Loucy (cell line): ENCODE results near the gene GTF3C4.

Experiments
- H2AFZ ChIP-seq: fragments of 200-600 bp; sonication (generic); 2 replicates; pipeline ENCODE4 v1.6.0; 2016; ENCODE audit warnings: antibody characterized with exemption, mild to moderate bottlenecking, low read length, moderate library complexity
- H3F3A ChIP-seq: fragments of 200-600 bp; 2 replicates; pipeline ENCODE4 v1.6.0; 2016; ENCODE audit warnings: antibody characterized with exemption, low read depth, mild to moderate bottlenecking
- H3K27me3 ChIP-seq: fragments of 200-600 bp; sonication (generic); 2 replicates; pipeline ENCODE4 v1.6.1; 2014; ENCODE audit warnings: low read length, mild to moderate bottlenecking; ENCODE audit not compliant: insufficient read depth, poor library complexity, severe bottlenecking
- H3K36me3 ChIP-seq: fragments of 200-600 bp; sonication (generic); 2 replicates; pipeline ENCODE4 v1.6.1; 2016; ENCODE audit warnings: low read length; ENCODE audit not compliant: insufficient read depth
- H3K4me1 ChIP-seq: fragments of 200-600 bp; sonication (generic); 2 replicates; pipeline ENCODE4 v1.5.1; 2014; ENCODE audit warnings: low read length, mild to moderate bottlenecking; ENCODE audit not compliant: insufficient read depth, poor library complexity, severe bottlenecking
- H3K4me2 ChIP-seq: fragments of 200-600 bp; sonication (generic); 2 replicates; pipeline ENCODE4 v1.6.0; 2014; ENCODE audit warnings: antibody characterized with exemption, low read length, low read depth, mild to moderate bottlenecking; ENCODE audit not compliant: poor library complexity, severe bottlenecking
- H3K4me3 ChIP-seq: fragments of 200-600 bp; sonication (generic); 2 replicates; pipeline ENCODE4 v1.5.1; 2014; ENCODE audit warnings: low read length, mild to moderate bottlenecking, mixed read lengths; ENCODE audit not compliant: poor library complexity, severe bottlenecking
- H3K79me2 ChIP-seq: fragments of 200-600 bp; sonication (generic); 2 replicates; pipeline ENCODE4 v1.6.1; 2014; ENCODE audit warnings: low read length; ENCODE audit not compliant: insufficient read depth
- H3K9ac ChIP-seq: fragments of 200-600 bp; sonication (generic); 2 replicates; pipeline ENCODE4 v1.6.0; 2014; ENCODE audit warnings: mild to moderate bottlenecking, low read depth, low read length, moderate library complexity; ENCODE audit not compliant: poor library complexity, severe bottlenecking
- H3K9me2 ChIP-seq: fragments of 200-600 bp; sonication (generic); replicated peaks from 2 replicates; pipeline ENCODE4 v1.6.1; 2016; ENCODE audit warnings: low read depth, low read length, mixed read lengths
- H3K9me3 ChIP-seq: fragments of 200-600 bp; sonication (generic); 2 replicates; pipeline ENCODE4 v1.6.1; 2014; ENCODE audit warnings: mild to moderate bottlenecking, antibody characterized with exemption, low read length, low read depth; ENCODE audit not compliant: insufficient read depth
- H4K20me1 ChIP-seq: fragments of 200-600 bp; sonication (generic); 2 replicates; pipeline ENCODE4 v1.6.0; 2014; ENCODE audit warnings: antibody characterized with exemption, low read length, mild to moderate bottlenecking; ENCODE audit not compliant: insufficient read depth, poor library complexity, severe bottlenecking
- CTCF ChIP-seq: fragments of 200-600 bp; sonication (generic); conservative IDR thresholded peaks from 2 replicates; pipeline ENCODE4 v1.5.1; 2014; ENCODE audit warnings: mild to moderate bottlenecking, antibody characterized with exemption, low read length
- EZH2phosphoT487 ChIP-seq: fragments of 200-600 bp; IDR thresholded peaks from 2 replicates; pipeline ENCODE4 v1.6.1; 2018; ENCODE audit warnings: antibody characterized with exemption, mild to moderate bottlenecking, moderate library complexity, borderline replicate concordance

Gene GTF3C4

GRCh38 chr9:132722564-132723065 is 52.4 kb downstream of the GTF3C4 start:
- peaks cover 6% of the 10 kb centered on the region for H3K4me1 ChIP-seq
- H3K9me2 ChIP-seq, result no peaks in the 10 kb centered on the region
- peaks cover 13% of the 10 kb centered on the region for H3K27me3 ChIP-seq
- H3K4me3 ChIP-seq, result no peak overlapping the region
- no peak overlapping the region for H2AFZ ChIP-seq
- H3K36me3 ChIP-seq, result no peaks in the 10 kb centered on the region
- H3K9me3 ChIP-seq, result no peaks in the 10 kb centered on the region
- no peak overlapping the region for H3K4me2 ChIP-seq
- no peaks in the 10 kb centered on the region for H4K20me1 ChIP-seq
- no peak for TF ChIP-seq CTCF
- TF ChIP-seq EZH2phosphoT487, result no peak
- H3K79me2 ChIP-seq, result no peaks in the 10 kb centered on the region
- no peaks in the 10 kb centered on the region for H3F3A ChIP-seq
- H3K9ac ChIP-seq, result no peak overlapping the region

GRCh38 chr9:132723809-132724208 is 53.5 kb downstream of the GTF3C4 start:
- no peak overlapping the region for H3K9ac ChIP-seq
- TF ChIP-seq EZH2phosphoT487 (no peak), CTCF (no peak)
- peaks cover 13% of the 10 kb centered on the region for H3K27me3 ChIP-seq
- no peaks in the 10 kb centered on the region for H3K79me2 ChIP-seq
- H3K4me3 ChIP-seq, result no peak overlapping the region
- no peaks in the 10 kb centered on the region for H3F3A ChIP-seq
- H4K20me1 ChIP-seq, result no peaks in the 10 kb centered on the region
- no peak overlapping the region for H2AFZ ChIP-seq
- H3K9me2 ChIP-seq, result no peaks in the 10 kb centered on the region
- no peaks in the 10 kb centered on the region for H3K36me3 ChIP-seq
- H3K9me3 ChIP-seq, result no peaks in the 10 kb centered on the region
- no peaks in the 10 kb centered on the region for H3K4me1 ChIP-seq
- H3K4me2 ChIP-seq, result no peak overlapping the region

GRCh38 chr9:132725306-132725705 is 55.0 kb downstream of the GTF3C4 start:
- Histone ChIP-seq H3K4me1 (no peaks in the 10 kb centered on the region), H2AFZ (no peak overlapping the region), H3K4me3 (no peak overlapping the region), H3K36me3 (no peaks in the 10 kb centered on the region), H3K9ac (no peak overlapping the region), H3K4me2 (no peak overlapping the region), H3F3A (no peaks in the 10 kb centered on the region), H3K27me3 (peaks cover 8% of the 10 kb centered on the region), H4K20me1 (no peaks in the 10 kb centered on the region), H3K79me2 (no peaks in the 10 kb centered on the region), H3K9me2 (no peaks in the 10 kb centered on the region), H3K9me3 (no peaks in the 10 kb centered on the region)
- TF ChIP-seq EZH2phosphoT487, result no peak
- TF ChIP-seq CTCF, result no peak
